NCI-H146 (cell line): ENCODE measurements around the gene SMARCA4.
"Not testable (repeated sequence)": the region's sequence is repeated elsewhere in the genome, so short reads cannot be mapped to it uniquely, and the experiment has no call there.

ENCODE experiments used
- DNase-seq: peaks from one replicate; lab custom pipeline; 2025; lab: John Stamatoyannopoulos, UW

The SMARCA4 gene

GRCh38 chr19:10929402-10929794 is 31.4 kb upstream of the SMARCA4 start:
- DNase-seq: peak; percentile 19

DNA sequence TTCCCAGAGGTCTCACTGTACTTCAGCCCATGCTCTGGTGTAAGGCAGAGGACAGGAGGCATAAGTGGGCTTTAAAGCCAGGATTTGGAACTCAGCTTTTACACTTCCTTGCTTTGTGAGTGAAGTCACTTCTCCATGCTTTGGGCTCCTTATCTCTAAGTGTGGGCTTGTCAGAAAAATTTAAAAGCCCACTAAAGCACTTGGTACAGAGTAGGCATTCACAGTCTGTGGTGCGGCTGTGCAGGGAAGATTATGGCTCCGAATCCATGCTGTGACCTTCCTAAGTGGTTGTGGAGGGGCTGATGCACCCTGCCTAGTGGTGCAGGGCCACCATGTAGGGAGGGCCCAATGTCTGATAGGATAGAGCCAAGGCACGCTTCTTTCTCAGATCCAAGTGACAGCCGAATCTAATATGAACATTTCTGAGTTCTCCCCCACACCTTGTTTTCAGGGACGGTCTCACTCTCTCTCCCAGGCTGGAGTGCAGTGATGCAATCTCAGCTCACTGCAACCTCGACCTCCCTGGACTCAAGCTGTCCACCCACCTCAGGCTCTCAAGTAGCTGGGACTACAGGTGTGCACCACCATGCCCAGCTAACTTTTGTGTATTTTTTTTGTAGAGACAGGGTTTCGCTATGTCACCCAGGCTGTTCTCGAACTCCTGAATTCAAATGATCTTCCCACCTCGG is 25.3 kb upstream of the SMARCA4 start:
- no peak for DNase-seq

- peak; percentile 90 for DNase-seq
Observed at GRCh38 chr19:10936661-10937084, 24.2 kb upstream of the SMARCA4 start.

DNA sequence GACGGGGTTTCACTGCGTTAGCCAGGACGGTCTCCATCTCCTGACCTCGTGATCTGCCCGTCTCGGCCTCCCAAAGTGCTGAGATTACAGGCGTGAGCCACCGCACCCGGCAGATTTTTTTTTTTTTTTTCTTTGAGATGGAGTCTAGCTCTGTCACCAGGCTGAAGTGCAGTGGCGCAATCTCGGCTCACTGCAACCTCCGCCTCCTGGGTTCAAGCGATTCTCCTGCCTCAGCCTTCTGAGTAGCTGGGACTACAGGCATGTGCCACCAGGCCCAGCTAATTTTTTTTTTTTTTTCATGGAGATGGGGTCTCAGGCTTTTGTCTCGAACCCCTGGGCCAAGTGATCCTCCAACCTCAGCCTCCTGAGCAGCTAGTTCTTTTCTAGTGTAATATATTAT is 19.2 kb upstream of the SMARCA4 start:
- not testable (repeated sequence) for DNase-seq

- DNase-seq: not testable (repeated sequence)
Observed at GRCh38 chr19:10943412-10943811, 17.4 kb upstream of the SMARCA4 start.

- peak; percentile 41 for DNase-seq
Observed at GRCh38 chr19:10945264-10945663, 15.6 kb upstream of the SMARCA4 start.

- DNase-seq: no peak
Observed at GRCh38 chr19:10946958-10947657, 13.7 kb upstream of the SMARCA4 start.

DNA sequence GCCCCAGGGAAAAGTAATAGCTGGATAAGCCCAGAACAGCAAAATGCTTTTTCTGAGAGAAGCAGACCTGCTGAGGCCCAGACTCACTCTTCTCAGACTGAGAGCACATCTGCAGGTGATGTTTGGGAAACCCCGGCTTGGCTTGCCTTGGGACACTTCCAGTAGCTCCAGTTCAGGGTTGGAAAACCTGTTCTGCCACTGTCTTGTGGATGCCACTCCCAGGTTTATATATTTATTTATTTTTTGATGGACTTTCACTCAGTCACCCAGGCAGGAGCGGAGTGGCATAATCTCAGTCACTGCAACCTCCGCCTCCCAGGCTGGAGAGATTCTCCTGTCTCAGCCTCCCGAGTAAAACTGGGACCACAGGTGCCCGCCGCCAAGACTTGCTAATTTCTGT is 8.0 kb upstream of the SMARCA4 start:
- DNase-seq: no peak

DNA sequence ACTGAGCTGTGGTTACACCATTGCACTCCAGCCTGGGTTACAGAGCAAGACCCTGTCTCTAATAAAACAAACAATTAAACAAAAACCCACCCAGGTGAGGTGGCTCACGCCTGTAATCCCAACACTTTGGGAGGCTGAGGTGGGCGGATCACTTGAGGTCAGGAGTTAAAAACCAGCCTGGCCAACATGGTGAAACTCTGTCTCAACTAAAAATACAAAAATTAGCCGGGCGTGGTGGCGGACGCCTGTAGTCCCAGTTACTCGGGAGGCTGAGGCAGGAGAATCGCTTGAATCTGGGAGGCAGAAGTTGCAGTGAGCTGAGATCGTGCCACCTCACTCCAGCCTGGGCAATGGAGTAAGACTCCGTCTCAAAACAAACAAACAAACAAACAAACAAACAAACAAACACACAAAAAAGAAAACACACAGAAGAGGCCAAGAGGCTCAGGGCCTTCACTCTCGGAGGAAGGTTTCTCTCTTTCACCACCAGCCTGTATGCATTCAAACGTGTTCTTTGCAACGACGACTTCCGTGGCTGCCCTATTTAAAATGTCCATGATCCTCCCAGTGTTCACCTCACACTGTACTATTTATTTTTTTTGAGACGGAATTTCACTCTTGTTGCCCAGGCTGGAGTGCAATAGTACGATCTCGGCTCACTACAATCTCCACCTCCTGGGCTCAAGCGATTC is 1.4 kb upstream of the SMARCA4 start:
- not testable (repeated sequence) for DNase-seq

- DNase-seq: peak; percentile 61
Observed at GRCh38 chr19:10961073-10961860, 437 bp downstream of the SMARCA4 start.

DNA sequence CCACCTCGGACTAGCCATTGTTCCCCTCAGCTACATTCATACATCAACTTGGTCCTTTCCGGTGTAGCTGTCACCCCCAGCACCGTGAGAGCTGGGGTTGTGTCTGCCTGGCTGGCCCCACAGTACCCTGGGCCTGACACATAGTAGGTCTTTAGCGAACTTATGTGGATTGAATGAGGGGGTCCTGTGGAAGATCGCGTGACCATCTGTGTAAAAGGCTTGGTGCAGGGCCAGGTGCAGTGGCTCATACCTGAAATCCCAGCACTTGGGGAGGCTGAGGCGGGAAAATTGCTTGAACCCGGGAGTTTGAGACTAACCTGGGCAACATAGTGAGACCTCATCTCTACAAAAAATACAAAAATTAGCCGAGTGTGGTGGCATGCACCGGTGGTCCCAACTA is 2.0 kb downstream of the SMARCA4 start:
- no peak for DNase-seq

GRCh38 chr19:10963865-10964264 is 3.0 kb downstream of the SMARCA4 start:
- no peak for DNase-seq

GRCh38 chr19:10964903-10965302 is 4.1 kb downstream of the SMARCA4 start:
- DNase-seq: no peak

DNA sequence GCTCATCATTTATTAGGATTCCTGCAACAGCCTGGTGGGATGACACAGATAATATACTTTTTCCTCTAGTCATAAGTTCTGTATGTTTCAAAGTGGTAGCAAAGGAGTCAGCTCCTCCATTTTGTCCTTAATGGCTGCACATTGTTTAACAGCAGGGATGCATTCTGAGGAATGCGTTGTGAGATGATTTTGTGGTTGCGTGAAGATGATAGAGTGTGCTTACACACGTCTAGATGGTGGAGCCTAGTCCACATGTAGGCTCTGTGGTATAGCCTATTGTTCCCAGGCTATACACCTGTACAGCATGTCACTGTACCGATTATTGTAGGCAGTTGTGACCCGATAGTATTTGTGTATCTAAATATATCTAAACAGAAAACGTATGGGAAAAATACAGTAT is 4.6 kb downstream of the SMARCA4 start:
- no peak for DNase-seq

- no peak for DNase-seq
Observed at GRCh38 chr19:10966809-10967208, 6.0 kb downstream of the SMARCA4 start.

DNA sequence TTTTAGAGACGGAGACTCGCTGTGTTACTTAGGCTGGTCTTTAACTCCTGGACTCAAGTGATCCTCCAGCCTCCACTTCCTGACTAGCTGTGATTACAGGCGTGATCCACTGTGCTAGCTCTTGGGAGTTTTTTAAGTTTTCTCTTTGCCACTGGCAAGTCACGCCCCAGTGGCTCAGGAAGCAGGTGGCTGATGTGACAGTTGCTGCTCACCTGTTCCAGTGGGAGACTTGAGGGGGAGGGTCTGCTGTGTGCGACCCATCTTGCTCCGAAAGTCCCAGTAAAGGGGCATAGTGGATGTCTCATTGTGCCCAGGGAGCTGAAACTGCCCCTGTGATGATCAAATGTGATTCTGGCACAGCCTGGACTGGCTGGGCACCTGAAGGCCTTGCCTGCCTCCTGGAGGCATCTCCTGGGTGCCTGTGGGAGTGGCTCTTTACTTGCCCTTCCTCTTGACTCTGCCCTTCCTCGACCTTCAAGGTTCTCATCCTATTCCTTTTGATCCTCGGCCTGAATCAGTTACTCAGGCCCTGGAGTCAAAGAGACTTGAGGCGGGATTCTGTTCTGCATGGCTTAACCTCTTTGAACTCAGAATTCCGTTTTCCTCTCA is 7.8 kb downstream of the SMARCA4 start:
- DNase-seq: peak; percentile 17

GRCh38 chr19:10971107-10971726 is 10.4 kb downstream of the SMARCA4 start:
- no peak for DNase-seq

DNA sequence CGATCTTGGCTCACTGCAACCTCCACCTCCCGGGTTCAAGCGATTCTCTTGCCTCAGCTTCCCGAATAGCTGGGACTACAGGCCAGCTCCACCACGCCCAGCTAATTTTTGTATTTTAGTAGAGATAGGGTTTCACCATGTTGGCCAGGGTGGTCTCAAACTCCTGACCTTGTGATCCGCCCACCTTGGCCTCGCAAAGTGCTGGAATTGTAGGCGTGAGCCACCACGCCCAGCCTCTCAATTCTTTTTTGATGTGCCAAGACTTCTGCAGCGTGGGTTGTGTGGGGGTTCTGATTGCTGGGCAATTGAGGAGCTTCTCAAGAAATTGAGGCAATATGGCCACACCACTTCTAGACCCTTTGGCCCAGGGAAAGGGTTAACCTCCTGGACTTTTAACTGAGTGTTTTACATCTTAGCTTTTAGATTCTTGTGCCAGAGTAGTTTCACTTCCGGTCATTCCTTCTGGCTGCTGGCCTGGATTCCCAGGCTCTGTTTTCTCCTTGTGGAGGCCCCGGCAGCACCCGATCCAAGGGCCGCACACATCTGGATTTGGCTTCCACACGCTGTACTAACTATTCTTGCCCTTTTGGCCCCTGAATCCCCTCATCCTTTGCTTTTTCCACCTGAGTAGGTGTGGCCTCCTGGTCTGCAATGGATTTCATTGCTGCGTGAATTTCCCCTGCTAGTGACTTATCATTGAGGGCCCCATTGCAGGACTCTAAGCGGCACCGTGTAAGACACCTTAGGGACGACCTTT is 14.7 kb downstream of the SMARCA4 start:
- DNase-seq: no peak

GRCh38 chr19:10976131-10976892 is 15.5 kb downstream of the SMARCA4 start:
- no peak for DNase-seq

GRCh38 chr19:10977742-10978092 is 16.9 kb downstream of the SMARCA4 start:
- DNase-seq: no peak
